Mammary epithelial cell (primary cell): ENCODE results near the gene SPAG16.

Experiments used
- CTCF ChIP-seq, 2 donors: IDR thresholded peaks in 1 of 2; conservative IDR thresholded peaks in 1 of 2; 2 replicates each; pipeline ENCODE4 v1.5.1; 2011 to 2012; ENCODE audit warnings: inconsistent platforms in 2 of 2, low read length in 2 of 2, mild to moderate bottlenecking in 2 of 2, control low read depth in 1 of 2, low read depth in 1 of 2; ENCODE audit not compliant: insufficient read depth in 1 of 2; ENCODE audit errors: extremely low read depth in 1 of 2
- EZH2 ChIP-seq: IDR thresholded peaks from 2 replicates; pipeline ENCODE4 v1.6.1; 2012; ENCODE audit warnings: low read length, inconsistent platforms, borderline replicate concordance

DNA sequence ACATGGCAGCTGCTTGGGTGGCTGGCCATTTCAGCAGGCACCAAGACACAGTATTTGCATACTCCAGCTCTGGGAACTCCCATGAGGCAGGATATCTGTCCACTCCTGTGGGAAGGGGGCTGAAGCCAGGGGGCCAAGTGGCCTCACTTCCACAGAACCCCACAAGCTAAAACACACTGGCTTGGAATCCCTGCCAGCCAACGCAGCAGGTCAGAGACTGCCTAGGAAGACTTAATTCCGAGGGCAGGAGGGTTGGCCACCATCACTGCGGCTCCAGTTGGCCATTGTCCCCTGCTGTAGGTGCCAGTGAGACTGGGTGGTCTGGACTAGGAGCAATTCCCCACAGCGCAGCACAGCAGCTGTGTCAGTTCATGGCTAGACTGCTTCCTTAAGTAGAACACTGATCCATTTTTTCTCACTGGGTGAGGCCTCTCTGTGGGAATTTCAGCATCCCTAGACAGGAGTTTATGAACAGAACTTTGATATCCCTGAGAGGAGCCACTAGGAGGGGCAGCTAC, 52.0 kb downstream of the SPAG16 start:
- no peak for TF ChIP-seq CTCF (conservative IDR thresholded peaks at IDR 0.05 in 1 of 2, IDR thresholded peaks at IDR 0.05 in 1 of 2; ENCODE audit: extremely low read depth in 1 of 2, insufficient read depth in 1 of 2, low read depth in 1 of 2, low read length in 2 of 2)
- TF ChIP-seq EZH2: no peak
